Limb (tissue), 2 donors: ENCODE results near the gene CAV3.

ENCODE experiments used
- DNase-seq, 2 donors: peaks; one replicate each; pipeline ENCODE4 v3.0.0-alpha.2; 2016; ENCODE audit errors: extremely low spot score in 2 of 2

The CAV3 gene

DNA sequence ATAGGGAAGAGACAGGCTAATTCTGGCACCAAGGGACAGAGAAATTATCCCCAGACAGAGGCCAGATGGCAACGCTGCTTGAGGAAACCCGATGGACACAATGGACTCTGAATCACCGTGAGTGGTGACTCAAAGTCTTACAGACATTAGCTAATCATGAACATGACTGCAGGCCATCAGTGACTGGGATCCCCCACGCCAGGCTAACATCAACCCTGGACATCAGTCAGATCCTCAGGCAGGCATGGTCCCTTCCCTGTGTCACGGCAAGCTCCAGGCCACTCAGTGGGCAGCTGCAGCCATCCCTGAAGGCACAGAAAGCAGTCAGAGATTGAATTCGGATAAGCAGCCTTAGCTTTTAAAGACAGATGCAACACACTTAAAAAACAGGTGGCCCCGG is 59.6 kb downstream of the CAV3 start:
- DNase-seq, result no peak

GRCh38 chr3:8794247-8794646 is 60.6 kb downstream of the CAV3 start:
- no peak for DNase-seq
